ENCODE data around the gene MRPL52.

GRCh38 chr14:22839159-22839779 lies 9.6 kb downstream of the MRPL52 start:
- TF ChIP-seq CTCF (conservative IDR thresholded peaks at IDR 0.05) (no peak), ZFX (IDR thresholded peaks at IDR 0.05) (no peak)
